Measurements from ENCODE around the gene CDC42EP2.

The CDC42EP2 gene, protein sequence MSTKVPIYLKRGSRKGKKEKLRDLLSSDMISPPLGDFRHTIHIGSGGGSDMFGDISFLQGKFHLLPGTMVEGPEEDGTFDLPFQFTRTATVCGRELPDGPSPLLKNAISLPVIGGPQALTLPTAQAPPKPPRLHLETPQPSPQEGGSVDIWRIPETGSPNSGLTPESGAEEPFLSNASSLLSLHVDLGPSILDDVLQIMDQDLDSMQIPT

DNA sequence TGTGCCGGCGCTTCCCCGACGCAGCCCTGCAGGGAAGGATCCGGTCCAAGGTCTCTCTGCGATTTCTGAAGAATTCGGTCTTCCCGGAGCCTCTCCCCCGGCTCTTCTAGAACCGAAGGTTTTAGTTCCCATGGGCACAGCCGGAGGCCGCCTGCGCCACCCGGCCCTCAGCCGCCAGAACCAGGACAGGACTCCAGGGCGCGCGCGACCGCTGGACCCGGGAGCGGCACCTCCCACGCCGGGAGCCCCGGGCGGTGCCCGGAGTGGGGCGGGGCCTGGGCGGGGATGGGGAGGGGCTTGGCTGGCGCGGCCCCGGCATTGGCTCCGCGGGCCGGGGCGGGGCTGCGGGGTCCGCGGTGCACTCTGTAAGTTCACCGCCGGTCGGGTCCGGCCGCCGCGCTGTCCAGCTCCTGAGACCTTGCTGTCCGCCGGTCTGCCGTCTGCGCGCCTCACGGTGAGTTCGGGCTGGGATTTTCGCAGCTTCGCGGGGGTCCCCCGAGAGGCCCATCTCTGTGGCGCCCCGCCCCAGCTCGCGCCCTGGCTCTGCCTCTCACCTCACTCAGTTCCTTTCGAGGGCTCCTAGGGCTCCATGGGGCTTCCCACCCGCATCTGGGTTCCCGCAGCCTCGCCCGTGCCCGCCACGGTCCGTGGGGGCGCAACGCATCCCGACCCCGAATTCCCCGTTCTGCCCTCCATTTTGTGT, at the start of gene CDC42EP2:
TSS of gene CDC42EP2 (plus strand) at position 366 of the 703 bp plus-strand sequence. CDS start 6,033 bp downstream, outside the sequence.
- FAIRE-seq = no peak

DNA sequence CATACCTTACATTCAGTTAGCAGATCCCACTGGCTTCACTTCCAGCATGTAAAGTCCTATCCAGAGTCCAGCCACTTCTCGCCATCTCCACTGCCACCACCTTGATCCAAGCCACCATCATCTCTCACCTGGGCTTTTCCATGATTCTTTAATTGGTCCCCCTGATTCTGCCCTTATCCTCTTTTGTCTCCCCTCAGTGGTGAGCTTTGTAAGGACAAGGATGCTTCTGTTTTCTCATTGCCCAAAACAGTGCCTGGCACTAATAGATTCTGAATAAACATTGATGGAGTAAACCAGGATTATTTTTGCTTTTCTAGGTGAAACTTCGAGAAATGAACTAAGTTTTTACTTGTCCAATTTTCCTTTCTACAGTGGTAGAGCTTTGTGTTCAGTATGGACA, 48.5 kb upstream of the CDC42EP2 start:
- no peak for FAIRE-seq

GRCh38 chr11:65274735-65275682, 39.7 kb upstream of the CDC42EP2 start:
- peak; percentile 13 for FAIRE-seq

GRCh38 chr11:65275906-65276305, 38.8 kb upstream of the CDC42EP2 start:
- no peak for FAIRE-seq

- FAIRE-seq = no peak
Observed at GRCh38 chr11:65277631-65278277, 36.9 kb upstream of the CDC42EP2 start.

GRCh38 chr11:65278356-65278755, 36.3 kb upstream of the CDC42EP2 start:
- no peak for FAIRE-seq

GRCh38 chr11:65279279-65279678, 35.4 kb upstream of the CDC42EP2 start:
- FAIRE-seq = no peak

GRCh38 chr11:65279741-65280440, 34.8 kb upstream of the CDC42EP2 start:
- no peak for FAIRE-seq

GRCh38 chr11:65280646-65281045, 34.0 kb upstream of the CDC42EP2 start:
- no peak for FAIRE-seq

GRCh38 chr11:65286686-65287085, 28.0 kb upstream of the CDC42EP2 start:
- FAIRE-seq = no peak

DNA sequence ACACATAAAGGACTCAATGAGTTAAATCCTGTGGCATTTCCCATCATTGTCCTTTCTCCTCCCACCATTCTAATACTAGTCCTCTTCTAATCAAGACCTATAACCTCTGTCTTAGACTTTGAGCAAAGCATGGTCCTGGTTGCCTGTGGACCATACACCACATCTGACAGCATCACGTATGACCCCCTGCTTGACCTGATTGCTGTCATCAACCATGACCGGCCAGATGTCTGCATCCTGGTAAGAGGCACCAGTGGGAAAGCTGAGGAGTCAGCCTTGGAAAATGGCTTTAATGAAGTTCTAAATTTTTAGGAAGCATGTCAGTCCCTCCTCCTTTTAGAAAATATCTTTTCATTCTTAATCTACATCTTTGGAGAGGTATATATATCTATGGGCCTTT, 27.1 kb upstream of the CDC42EP2 start:
- FAIRE-seq = no peak

GRCh38 chr11:65288706-65289536, 25.7 kb upstream of the CDC42EP2 start:
- no peak for FAIRE-seq

GRCh38 chr11:65290448-65291165, 24.1 kb upstream of the CDC42EP2 start:
- no peak for FAIRE-seq

- no peak for FAIRE-seq
Observed at GRCh38 chr11:65291613-65292012, 23.1 kb upstream of the CDC42EP2 start.

DNA sequence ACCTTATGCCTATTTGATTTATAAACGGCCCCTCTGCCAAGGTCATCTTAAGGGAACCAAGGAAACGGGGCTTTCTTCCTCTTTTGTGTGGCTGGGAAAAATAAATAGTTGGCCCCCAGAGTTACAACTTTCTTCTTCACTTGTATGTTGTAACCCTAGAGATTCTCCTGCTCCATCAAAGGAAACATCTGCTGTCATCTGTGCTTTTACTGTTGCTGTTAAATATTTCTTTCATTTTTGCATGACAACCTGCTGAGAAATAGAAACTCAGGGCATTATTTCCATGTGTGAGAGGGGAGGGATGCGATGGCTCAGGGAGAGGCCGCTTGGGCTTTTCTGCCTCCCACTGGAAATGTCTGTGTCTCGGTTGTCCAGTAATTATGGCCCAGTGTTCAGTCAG, 21.8 kb upstream of the CDC42EP2 start:
- FAIRE-seq = no peak

DNA sequence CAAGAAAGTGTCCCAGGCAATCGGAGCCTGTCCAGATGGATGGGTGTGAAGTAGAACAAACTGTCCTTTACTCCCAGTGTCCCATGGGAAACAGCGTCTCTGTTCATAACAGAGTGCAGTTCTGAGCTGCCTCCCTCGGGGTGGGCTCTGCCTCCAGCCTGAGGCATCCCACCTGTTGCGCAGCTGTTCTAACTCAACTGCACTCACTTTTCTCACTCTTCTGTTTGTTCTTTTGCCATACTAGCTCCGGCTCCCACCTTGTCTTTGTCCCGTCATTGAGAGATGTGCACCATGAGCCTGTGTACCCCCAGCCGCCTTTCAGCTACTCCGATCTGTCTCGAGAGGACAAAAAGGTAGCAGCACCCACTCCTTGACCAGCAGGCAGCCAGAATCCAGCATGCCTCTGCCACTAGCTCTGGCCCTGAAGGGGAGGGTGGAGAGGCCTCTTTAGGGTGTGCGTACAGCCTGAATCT, 20.7 kb upstream of the CDC42EP2 start:
- no peak for FAIRE-seq

DNA sequence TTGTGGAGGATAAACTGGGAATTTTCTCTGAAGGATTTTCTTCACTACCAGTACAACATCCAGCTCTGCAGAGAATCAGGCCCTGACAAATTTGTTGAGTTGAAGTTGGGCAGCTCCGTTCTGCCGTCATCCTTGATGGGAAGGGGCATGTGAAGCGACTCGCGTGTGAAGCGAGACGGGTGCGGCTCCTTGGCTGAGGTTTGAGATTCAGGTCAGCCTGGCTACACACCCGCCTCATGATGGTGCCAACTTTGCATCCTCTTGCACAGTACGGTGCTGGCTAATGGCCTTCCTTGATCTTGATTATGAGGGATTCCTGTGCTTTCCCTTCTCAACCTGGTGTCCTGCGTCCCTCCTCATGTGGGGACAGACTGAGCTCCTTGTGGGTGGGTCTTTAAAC, 19.7 kb upstream of the CDC42EP2 start:
- FAIRE-seq = no peak

DNA sequence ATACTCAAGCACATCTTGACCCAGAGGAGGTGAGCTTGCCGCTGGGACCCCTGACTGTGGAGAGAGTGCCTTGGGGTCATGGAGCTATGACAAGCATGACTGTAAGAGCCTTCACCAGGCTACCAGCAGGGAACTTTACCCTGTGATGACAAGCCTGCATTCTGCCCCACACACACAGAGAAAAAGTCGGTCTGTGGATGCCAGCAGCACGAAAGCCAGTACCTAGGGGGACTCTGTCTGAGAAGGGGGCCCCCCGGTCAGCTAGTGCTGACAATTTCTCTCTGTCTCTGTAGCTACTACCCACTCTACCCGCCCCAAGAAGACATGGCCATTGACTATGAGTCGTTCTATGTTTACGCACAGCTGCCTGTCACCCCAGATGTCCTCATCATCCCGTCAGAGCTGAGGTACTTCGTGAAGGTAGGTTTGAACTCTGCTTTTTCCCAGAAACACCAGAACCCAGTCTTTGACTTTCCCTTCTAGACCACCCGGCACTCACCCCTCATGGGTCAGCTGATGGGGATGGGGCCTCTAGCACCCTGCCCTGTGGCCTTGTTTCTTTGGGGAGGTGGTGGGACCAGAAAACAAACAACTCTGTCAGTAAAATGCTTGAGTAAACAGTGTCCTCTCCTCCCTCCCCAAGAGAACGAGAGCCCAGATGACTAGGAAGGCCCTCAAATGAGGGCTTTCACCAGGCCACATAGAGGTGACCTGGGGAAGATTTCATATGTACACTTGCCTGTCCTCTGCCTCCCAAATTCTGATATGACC, 18.9 kb upstream of the CDC42EP2 start:
- no peak for FAIRE-seq

DNA sequence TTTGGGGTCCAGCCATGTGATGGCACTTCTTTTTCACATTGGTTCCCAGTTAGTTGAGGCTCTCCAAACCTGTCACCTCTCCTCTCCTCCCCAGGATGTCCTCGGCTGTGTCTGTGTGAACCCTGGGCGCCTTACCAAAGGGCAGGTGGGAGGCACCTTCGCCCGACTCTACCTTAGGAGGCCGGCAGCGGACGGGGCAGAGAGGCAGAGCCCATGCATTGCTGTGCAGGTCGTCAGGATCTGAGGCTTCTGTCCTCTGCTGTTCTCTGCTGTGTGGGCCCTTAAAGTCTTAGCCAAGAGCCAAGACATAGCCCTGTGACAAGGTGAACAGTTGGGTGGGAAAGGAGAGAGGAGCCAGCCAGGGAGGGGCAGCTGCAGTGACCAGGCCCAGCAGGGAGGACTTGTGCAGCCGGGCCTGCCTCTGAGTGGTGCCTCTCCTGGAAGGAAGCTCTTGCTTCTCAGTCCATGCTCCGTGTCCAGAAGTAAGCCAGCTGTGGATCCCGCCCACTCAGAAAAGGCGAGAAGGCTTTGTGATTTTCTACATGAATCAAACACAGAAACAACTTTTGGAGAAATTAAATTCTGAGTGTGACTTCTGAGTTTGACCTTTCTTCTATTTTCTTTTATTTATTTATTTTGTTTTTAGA, 17.5 kb upstream of the CDC42EP2 start:
- FAIRE-seq = no peak
